Endothelial cell of hepatic sinusoid (primary cell): ENCODE results near the gene GSTM3.

ENCODE experiments used
- in situ Hi-C: cut with HindIII; loops from 2 replicates; pipeline ENCODE4 v1.10.0; 2017; ENCODE audit warnings: low sequenced_read_pairs

The GSTM3 gene

DNA sequence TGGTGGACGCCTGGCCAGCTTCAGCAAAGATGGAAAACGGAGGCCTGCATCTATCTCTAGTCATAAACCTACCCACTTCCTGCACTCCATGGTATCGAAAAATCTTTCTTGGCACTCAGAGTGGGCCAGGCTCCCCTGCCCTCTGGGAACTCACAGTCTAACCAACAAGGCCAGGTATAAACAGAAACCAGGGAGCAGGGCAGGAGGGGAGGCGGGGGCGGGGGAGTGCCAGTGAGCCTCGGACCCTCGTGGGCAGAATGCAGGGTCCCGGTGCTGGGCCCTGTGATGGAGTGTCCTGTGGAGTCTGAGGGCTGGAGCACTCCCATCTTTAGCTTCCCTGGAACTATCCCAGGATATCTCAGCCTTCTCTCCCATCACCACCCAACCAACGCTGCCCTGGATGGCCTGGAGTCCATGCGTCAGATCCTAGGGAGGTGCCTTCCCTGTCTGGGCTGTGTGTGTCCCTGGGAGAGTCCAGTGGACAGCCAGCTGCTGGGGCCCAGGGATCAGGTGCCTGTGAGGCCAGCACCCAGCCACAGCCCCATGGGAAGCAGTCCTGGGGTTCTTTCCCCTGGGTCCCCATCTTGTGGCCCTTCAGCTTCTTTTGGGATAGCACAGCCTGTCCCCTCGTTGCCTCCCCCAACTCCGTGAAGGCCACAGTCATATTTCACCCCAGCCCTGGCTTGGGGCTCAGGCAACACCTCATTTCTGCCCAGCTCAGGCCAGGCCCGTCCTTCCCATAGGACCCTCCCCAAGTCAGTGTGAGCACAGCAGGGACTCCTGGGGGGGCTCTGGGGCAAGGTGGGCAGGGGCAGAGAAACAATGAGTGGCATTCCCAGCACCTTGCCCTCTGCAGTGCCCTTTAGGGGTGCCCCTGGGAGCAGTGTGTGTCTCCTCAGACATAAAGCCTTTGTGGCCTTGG is 24.0 kb upstream of the GSTM3 start:
- in situ Hi-C loops = loop anchor here (25.0 kb wide), 1 partner anchor 228 kb away; the partner anchor contains the start of genes GNAI3 and GPR61

DNA sequence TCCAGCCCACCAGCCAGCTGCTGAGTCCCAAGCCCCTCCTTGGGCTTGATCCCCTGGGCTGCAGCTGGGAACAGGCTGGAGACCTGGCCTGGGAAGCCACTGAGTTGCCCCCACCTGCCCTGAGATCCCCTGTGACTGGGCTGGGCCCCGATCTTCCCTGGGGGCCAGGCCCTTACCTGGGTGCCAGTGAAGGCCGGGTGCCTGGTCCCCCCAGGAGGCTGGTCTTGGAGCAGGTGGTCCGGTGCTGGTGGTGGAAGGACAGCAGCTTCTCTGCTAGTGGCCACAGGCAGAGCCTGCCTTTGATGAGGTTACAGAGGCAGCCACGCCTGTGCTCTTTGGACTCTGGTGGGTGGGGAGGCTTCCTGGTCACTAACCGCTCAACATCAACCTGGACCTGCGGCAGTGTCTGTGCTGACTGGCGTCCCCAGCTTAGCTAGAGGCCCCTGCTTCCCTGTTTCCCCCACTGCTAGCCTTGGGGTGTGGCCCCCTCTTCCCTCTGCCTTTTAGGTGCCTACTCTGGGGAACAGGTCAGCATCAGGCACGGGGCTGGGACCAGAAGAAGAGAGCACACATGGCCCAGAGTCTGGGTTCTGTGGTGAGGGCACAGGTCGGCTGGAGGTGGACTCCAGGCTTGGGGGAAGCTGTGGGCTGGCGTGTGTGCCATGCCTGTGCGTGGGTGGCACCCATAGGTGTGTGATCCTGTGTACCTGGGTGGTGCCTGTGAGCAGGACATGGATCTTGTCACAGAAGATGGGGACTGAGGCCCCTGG is 23.0 kb upstream of the GSTM3 start, which contains the start of gene EPS8L3:
Gene EPS8L3, minus strand, starts transcription at position 278 of the 770 bp plus-strand sequence. CDS start 2,174 bp downstream, outside the sequence.
- in situ Hi-C loops = loop anchor here (25.0 kb wide), 1 partner anchor 227 kb away; the partner anchor contains the start of genes GNAI3 and GPR61

DNA sequence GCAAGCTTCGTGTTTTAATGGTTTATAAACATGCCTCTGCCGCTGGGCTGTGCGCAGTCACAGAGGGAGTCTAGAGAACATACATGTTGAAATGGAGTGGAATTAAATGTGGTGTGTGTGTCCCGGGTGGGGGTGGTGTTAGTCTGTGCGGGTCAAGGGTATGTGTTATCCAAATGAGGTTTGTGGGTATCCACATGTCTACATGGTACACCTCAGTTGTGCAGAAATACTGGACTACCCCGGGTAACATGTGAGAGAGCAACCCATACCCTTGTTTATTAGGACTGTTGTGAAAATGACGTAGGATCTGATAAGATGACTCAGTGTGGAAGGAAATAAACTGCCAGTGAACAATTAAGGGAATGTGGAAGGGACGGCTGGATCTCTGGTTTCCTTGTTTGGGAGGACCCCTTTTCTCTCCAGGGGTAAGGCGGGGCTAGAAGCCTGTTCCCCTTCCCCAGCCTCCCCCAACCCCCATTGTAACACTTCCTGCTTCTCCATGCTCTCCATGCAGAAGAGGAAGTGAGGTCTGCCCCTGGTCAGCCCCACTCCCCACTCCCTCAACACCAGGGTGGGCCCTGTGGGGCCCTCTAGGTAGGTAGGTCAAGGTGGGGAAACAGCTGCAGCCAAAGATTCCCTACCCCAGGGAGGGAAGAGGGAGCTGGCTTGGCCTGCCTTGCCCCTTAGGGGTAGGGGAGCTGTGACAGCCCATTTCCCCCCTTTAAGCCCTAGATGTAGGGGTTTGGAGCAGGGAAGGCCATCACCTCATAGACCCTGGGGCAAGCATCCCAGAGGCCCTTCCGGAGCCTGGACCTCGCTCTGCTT is 22.2 kb upstream of the GSTM3 start:
- in situ Hi-C loops = loop anchor here (25.0 kb wide), 1 partner anchor 226 kb away; the partner anchor contains the start of genes GNAI3 and GPR61

DNA sequence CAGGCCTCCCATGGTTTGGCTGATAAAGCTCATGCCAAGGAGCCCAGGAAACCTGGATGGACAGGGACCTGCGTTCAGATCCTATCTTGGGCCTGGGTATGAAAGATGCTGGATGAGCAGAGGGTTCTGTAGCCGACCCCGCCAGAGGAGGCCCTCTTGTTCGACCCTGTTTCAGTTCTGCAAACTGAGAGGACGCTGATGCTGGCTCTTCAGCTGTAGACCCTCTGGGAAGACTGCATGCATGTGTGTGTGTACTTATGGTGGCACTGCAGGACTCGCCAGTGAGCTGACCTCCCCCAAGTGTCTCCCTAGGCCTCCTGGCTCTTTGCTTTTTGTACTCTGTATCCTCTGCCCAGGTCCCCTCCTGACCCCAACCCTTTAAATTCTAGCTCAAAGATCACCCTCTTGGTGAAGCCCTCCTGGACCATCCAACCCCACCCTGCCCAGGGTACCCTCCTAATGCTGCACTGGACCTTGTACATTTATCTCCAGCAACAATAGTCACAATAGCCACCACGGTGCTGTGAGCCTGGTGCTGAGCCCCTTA is 21.3 kb upstream of the GSTM3 start:
- in situ Hi-C loops = loop anchor here (25.0 kb wide), 1 partner anchor 225 kb away; the partner anchor contains the start of genes GNAI3 and GPR61

DNA sequence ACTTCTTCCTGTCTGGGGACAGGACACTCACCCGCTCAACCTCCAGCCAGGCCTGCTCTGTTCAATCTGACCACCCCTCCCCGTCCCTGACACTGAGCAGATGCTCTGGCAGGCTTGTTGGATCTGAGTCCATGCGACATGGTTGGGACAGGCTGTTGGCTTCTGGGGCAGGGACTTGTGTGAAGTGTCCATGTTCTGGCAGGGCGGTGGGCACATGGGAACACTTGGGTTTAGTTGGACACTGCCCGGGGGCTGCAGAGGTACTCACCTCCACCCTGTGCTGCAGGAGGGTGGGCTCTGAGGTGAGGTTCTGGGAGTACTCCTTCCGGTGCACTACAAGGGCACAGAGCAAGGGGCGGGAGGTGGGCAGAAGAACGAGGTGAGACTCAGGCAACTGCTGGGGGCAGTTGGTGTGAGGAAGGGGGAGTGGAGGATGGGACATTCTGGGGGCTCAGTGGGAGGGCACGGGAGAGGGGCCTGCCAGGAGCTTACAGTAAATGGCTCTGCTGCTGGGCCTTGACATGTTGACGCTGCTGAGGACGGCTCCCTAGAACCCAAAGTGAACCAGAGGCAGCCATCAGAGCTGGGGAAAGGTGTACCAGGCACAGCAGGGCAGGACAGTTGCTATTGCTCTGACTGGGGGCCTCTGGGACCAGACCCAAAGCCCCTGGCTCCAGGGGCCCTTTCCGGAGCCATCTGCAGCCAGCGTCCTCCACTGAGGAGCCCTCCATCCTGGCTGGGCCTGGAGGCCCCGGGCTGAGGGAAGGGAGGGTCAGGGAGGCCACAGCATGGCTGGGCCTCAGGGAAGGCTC is 20.6 kb upstream of the GSTM3 start:
- in situ Hi-C loops = loop anchor here (25.0 kb wide), 1 partner anchor 224 kb away; the partner anchor contains the start of genes GNAI3 and GPR61

DNA sequence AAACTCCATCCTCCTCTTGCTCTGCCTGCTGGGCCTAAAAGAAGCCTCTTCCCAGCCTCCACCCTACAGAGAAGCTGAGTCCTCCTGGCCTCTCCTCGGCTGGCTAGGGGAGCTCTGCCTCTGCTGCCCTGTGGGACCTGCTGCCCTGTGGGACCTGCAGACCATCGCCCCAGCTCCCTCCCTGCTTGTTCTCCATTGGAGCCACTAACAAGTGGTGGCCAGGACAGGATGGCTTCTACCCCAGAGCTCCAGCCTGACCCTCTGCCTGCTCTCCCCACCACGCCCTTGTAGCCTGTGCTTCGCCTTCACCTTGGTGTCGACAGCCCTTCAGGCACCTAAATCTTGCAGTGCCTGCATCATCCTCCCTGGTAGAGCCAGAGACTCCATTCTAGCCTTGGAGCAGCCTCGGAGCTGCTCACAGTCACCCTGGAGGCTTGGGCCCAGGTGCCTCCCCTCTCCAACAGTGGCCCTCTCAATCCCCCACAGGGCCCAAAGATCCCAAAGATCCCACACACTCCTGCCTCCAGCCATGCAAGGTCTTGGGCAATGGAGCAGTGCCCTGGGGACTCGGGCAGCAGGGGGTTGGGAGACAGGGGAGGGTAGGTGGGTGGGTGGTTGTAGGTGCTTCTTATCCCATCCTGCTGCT is 19.9 kb upstream of the GSTM3 start:
- in situ Hi-C loops = loop anchor here (25.0 kb wide), 1 partner anchor 223 kb away; the partner anchor contains the start of genes GNAI3 and GPR61

DNA sequence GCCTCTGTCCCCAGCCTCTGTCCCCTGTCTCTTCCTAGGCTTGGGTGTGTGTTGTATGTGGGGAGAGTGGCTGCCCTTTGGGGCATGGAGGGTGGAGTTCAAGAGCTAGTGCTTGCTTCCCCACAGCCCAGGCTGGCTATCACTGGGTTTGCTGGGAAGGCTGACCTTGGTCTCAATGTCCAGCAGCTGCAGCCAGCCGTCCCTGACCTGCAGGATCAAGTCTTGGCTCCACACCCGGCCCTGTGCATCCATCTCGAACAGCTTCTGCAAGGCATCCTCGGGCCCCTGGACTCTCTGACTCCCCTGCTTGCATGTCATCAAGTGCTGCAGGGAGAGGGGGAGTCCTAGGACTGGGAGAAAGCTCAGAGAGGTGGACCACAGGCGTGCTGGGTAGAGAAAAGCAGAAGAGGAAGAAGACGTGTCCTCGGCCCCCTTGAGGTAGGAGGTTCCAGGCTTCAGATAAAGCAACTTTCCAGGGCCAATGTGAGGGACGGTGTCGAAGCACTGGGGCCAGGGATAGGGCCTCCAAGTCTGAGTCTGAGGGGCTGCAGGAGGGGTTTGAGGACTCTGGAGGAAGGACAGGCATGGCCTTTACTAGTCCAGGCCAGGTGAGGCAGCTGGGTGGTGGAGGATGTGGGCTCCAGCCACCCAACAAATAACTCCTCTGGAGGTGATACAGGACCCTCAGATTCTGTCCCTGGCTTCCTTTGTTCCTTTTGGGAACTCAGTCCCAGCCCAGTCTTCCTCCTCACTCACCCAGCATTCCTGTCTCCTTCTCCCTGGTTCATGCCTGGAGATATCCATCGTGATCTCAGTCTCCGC is 18.9 kb upstream of the GSTM3 start:
- in situ Hi-C loops = loop anchor here (25.0 kb wide), 1 partner anchor 222 kb away; the partner anchor contains the start of genes GNAI3 and GPR61

DNA sequence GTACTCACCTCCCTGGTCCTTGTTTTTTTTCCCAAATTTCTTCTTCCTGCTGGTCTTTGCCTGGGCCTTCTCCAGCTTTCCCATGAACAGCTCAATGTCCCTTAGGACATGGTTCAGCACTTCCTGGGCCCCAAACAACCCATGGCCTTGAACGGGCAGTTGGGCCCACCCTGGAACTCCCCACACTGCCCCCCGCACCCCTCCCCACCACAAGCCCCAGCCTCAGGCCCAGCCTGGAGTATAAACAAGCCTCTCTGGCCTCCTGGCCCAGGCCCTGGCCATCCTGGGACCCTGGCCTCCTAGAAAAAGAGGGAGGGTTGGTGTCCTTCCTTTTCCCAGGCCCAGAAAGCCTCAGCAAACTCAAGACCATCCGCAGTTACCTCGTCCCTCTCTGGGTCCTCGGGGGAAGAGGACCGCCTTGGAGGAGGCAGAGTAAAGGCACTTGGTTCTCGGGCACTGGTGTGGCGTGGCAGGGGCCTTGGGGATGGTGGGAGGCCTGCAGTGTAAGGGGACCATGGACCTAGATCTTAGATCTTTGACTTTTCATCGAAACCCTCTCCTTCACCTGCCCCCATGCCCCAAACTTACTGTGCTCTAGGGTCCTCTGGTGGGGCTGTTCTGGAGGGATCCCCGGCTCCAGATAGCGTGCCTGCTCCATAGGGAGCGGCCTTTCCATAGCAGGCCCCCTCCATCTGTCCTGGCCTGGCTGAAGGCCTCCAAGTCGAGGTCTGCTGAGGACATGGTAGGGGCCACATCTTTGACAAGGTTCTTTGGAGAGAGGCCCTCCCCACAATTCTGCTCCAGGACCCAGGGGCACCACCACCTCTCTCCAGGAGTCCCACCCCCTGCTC is 17.3 kb upstream of the GSTM3 start:
- in situ Hi-C loops = loop anchor here (25.0 kb wide), 1 partner anchor 221 kb away; the partner anchor contains the start of genes GNAI3 and GPR61

DNA sequence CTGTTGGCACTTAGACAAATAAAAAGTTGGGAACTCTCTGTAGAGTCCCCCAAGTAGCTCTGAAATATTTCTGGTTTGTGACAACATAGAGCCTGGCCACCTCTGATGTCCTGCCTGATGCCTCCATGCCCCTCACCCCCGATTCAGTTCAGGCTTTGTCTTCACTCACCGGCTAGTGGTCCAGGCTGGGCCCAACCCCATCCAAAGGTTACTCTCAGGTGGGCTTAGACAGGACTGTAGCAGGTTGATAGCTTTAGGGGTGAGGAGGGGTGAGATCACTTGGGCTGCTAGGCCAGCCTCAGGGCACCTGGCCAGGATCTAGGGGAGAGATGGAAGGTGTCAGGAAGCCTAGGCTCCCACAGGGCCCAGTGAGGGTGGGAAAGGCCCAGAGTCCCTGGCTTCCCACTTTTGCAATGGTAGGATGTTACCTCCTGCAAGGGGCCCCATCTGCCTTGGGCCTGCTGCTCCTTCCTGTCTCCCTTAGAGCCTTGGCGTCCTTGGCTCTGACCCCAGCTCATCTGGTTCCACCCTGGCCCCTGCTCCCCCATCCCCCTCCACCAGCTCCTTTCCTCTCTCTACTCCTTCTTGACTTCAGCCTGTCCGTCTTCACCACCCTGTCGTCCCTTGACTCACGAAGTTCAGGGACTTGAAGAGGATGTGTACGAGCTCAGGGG is 16.1 kb upstream of the GSTM3 start:
- in situ Hi-C loops = loop anchor here (25.0 kb wide), 1 partner anchor 220 kb away; the partner anchor contains the start of genes GNAI3 and GPR61

DNA sequence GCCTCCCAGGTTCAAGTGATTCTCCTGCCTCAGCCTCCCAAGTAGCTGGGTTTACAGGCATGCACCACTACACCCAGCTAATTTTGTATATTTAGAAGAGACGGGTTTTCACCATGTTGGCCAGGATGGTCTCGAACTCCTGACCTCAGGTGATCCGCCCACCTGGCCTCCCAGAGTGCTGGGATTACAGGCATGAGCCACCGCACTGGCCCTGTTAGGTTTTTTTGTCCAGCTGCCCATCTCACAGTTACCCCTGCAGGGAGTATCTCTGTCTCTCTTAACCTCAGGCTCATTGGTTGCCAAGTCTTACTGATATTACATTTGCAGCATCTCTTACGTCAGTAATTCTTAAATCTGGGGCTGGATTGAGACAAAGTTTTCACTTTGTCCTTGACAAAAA is 15.5 kb upstream of the GSTM3 start:
- in situ Hi-C loops = loop anchor here (25.0 kb wide), 1 partner anchor 219 kb away; the partner anchor contains the start of genes GNAI3 and GPR61

DNA sequence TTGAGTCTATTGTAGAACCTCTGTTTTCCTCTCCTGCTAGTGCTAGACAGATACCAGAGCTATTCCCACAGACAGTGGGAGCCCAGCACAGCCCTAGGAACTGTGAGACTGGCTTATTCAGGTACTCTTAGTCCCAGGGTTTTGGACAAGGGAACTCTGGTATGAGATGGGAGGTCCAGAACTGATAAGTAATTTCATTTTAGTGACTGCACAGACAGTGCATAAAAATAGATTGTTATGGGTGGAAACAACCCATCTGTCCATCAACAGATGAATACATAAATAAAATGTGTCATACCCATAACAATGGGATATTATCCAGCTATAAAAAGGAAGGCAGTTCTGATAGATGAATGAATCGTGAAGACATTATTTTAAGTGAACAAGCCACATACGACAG is 13.9 kb upstream of the GSTM3 start:
- in situ Hi-C loops = loop anchor here (25.0 kb wide), 1 partner anchor 217 kb away; the partner anchor contains the start of genes GNAI3 and GPR61

DNA sequence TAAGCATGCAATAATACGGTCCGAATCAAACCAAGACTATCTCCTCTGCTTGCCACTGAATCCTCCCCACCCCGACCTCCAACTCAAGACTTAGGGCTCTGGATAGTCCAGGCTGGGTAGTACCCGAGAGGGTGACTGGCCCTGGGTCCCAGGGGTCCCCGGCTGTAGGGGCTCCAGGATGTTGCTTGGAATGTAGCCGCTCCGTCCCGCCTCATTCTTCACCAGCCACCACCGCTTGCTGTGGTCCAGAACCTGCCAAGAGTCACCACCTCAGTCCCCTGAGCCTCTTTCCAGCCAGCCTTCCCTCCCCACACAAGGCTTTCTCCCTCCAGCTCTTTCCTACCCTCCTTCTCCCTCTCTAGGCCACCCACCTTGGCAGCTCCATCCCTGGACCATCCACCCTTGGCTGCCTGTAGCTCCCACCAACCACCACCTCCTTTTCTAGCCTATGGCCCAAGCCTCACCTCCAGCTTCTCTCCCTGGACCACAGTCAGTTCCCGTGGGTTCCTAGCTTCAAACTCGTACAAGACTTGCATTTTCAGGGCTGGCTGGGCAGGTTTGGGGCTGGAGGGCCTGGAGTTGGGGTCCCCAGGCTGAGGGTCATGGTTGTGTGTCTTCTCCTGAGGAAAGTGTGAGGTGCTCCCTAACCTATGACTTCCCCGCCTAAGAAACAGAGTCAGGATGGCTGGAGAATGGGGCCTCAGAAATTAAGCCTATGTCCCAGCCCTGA is 10.9 kb upstream of the GSTM3 start:
- in situ Hi-C loops = loop anchor here (25.0 kb wide), 1 partner anchor 214 kb away; the partner anchor contains the start of genes GNAI3 and GPR61

DNA sequence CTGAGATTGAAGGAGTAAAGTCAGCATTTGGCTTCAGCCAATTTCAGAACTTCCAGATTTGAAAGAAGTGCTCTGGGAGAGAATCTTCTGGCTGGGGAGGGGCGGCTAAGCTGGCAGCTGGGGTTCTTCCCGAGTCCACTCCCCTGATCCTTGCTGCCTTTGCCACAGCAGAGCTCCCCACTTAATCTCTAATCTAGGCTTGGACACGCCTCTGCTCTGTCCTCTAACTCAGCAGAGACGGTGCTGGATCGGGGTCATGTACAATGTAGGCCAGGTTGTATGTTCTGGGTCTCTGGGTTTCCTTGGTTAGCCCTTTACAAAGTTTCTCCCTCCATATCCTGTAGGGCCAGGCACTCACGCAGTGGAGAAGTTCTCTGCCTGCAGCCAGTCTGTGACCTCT is 10.1 kb upstream of the GSTM3 start:
- in situ Hi-C loops = loop anchor here (25.0 kb wide), 1 partner anchor 214 kb away; the partner anchor contains the start of genes GNAI3 and GPR61

DNA sequence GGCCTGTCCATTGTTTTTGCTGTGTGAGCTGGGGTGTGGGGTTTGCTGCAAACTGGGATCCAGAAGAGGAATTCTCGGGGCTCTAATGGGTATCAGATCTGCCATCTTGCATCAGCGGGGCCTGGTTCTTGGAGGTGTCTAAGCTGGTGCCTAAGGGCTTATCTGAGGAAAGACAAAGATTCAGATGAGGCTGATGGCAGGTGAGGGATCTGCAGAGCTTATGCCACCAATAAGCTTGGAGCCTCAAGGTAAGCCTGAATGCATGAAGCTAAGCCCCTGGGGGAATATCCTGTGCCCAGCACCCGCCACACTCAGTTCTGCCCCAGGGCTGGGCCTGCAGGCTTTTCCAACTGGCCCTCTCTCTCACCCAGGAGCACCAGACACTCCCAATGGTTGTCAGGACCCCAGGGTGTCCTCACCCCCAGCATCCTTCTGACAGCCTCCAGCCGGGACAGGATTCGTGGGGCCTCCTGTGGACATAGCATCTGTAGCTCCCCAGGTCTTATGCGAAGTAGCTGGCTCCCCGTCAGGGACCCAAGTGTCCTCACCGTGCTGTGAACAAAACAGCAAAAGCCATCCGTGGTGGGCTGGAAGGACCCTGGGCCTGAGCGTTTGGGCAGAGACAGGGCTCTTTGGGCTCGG is 9.5 kb upstream of the GSTM3 start:
- in situ Hi-C loops = loop anchor here (25.0 kb wide), 1 partner anchor 213 kb away; the partner anchor contains the start of genes GNAI3 and GPR61
